Measurements from ENCODE around the gene GPC6. TPM values are rescaled to one million over a fixed set of nuclear protein-coding genes. Genes with fewer than 3 reads are reported as not detected.

The GPC6 gene
- total and polyA plus RNA-seq, 9 of the 15 experiments (the other 6 are each of a cell fraction or from before 2014, with no cell fraction given): under 0.01 to 0.20 (median 0.01) TPM; not detected in 4

DNA sequence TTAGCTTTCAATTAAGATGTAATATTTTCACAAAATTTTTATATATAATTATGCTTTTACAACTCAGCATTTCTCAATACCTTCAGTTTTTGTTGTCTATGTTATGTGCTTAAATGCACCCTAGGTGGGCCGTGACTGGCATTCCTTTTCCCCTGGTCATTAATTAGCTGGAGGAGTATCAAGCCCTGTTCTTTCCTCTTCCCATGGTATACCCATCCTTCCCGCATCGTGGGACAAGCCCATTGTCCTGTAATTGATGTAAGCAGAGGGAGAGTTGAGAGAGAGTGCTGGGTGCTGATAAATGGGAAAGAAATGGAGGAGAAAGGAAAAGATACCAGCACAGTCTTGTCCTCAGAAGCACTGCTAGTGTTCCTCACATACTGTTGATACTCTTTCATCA, 591.7 kb downstream of the GPC6 start:
- H3K27ac ChIP-seq (ENCODE audit: extremely low read depth, low read depth, low read length): no peak overlapping the region
- ATAC-seq (no peak), FAIRE-seq (no peak), DNase-seq (ENCODE audit: extremely low read depth in 1 of 4, low spot score in 3 of 4) (no peak)
- H2AFZ ChIP-seq (ENCODE audit: low read depth, low read length): no peak overlapping the region
- H3K27me3 ChIP-seq (ENCODE audit: control insufficient read depth in 2 of 2, insufficient read depth in 2 of 2, low read length in 2 of 2): no peaks in the 10 kb centered on the region
- TF ChIP-seq HEY1 (CRISPR knock-in tag; IDR thresholded peaks at IDR 0.05; ENCODE audit: borderline replicate concordance) (no peak), HCFC1 (IDR thresholded peaks at IDR 0.05; ENCODE audit: low read depth, low read length) (no peak), SMAD4 (CRISPR knock-in tag; conservative IDR thresholded peaks at IDR 0.05) (no peak), ZFPM2 (CRISPR knock-in tag; IDR thresholded peaks at IDR 0.05) (no peak), ZZZ3 (IDR thresholded peaks at IDR 0.05) (no peak), ZNF347 (CRISPR knock-in tag; IDR thresholded peaks at IDR 0.05; ENCODE audit: low read depth) (no peak), RBFOX2 (IDR thresholded peaks at IDR 0.05; ENCODE audit: low read depth, low read length) (no peak), ZFX (CRISPR knock-in tag; IDR thresholded peaks at IDR 0.05) (no peak), ZNF24 (IDR thresholded peaks at IDR 0.05) (no peak), ADNP (tag; IDR thresholded peaks at IDR 0.05) (no peak), ZNF589 (CRISPR knock-in tag; IDR thresholded peaks at IDR 0.05; ENCODE audit: low read depth) (no peak), RUNX1 (IDR thresholded peaks at IDR 0.05; ENCODE audit: low read depth) (no peak), NFIC (IDR thresholded peaks at IDR 0.05) (no peak)
- 0% methylated on average over 3 of the region's 3 CpGs for WGBS (ENCODE audit: insufficient coverage, low coverage, missing lambda C conversion rate)
- H3K4me3 ChIP-seq: no peak overlapping the region
- in situ Hi-C loops (cut with MboI): no loop called here
- H4K20me1 ChIP-seq (replicated peaks; ENCODE audit: control insufficient read depth, insufficient read depth, low read length): no peaks in the 10 kb centered on the region
- H3K4me2 ChIP-seq (ENCODE audit: insufficient read depth, low read length): no peak overlapping the region
- intact Hi-C loops (cut with micrococcal nuclease): no loop called here
- no peaks in the 10 kb centered on the region for H3K79me2 ChIP-seq (ENCODE audit: control insufficient read depth, insufficient read depth, low read length)
- H3K4me1 ChIP-seq (replicated peaks in 1 of 2; ENCODE audit: control insufficient read depth in 2 of 2, insufficient read depth in 2 of 2, low read length in 2 of 2): no peaks in the 10 kb centered on the region
- CTCF ChIA-PET (ENCODE audit: low intra/inter-chr PET ratio): no interaction called here
- POLR2A ChIA-PET: no interaction called here
- BruUV-seq (replicated peaks): no TSS peak
- H3K9ac ChIP-seq (ENCODE audit: insufficient read depth in 1 of 2, low read depth in 2 of 2, low read length in 2 of 2): no peak overlapping the region
- no peaks in the 10 kb centered on the region for H3K9me1 ChIP-seq (ENCODE audit: control insufficient read depth, insufficient read depth, low read length)
- no peaks in the 10 kb centered on the region for H3K36me3 ChIP-seq (ENCODE audit: control insufficient read depth, insufficient read depth, low read length)
- H3K9me3 ChIP-seq (replicated peaks; ENCODE audit: control insufficient read depth, insufficient read depth, low read depth, low read length): no peaks in the 10 kb centered on the region
